Measurements from ENCODE around the gene GLI3.

DNA sequence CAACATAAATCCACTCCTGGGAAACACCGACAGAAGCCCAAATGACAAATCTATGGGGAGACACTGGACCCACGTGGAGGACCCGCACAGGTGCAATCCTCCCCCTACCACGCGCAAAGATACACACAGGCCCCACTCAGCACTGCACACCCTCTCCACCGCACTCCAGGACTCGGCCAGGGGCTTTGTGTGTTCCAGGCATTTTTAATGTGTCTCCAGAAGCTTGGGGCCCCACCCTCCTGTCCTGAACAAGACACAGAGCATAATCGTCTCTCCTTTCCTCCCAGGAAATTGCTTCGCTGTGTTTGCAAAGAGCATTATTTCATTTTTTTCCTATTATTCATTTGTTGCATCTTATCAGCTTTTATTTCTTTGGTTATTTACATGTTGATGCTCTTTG, 82.8 kb downstream of the GLI3 start:
- no peak for TF ChIP-seq EZH2 (IDR thresholded peaks at IDR 0.05; ENCODE audit: insufficient read depth, low read length)
- TF ChIP-seq, protein P1, sequence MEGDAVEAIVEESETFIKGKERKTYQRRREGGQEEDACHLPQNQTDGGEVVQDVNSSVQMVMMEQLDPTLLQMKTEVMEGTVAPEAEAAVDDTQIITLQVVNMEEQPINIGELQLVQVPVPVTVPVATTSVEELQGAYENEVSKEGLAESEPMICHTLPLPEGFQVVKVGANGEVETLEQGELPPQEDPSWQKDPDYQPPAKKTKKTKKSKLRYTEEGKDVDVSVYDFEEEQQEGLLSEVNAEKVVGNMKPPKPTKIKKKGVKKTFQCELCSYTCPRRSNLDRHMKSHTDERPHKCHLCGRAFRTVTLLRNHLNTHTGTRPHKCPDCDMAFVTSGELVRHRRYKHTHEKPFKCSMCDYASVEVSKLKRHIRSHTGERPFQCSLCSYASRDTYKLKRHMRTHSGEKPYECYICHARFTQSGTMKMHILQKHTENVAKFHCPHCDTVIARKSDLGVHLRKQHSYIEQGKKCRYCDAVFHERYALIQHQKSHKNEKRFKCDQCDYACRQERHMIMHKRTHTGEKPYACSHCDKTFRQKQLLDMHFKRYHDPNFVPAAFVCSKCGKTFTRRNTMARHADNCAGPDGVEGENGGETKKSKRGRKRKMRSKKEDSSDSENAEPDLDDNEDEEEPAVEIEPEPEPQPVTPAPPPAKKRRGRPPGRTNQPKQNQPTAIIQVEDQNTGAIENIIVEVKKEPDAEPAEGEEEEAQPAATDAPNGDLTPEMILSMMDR (IDR thresholded peaks at IDR 0.05; ENCODE audit: insufficient read depth, low read depth, low read length) = no peak
